OCI-LY7 (cell line): Measurements from ENCODE around the gene NQO2. TPM values are rescaled to one million over a fixed set of nuclear protein-coding genes. Genes with fewer than 3 reads are reported as not detected.

ENCODE experiments used
- BruUV-seq: library from RNA; stranded (reverse); fragments of 400-500 nt; replicated peaks from 2 replicates; lab custom pipeline; 2021; lab: Mats Ljungman, UMichigan
- CTCF ChIA-PET: fragments of 300-600 bp; sonication (Branson Sonifier 250); formaldehyde crosslinking; loops from one replicate; lab custom pipeline; 2022; ENCODE audit warnings: antibody characterized with exemption; ENCODE audit not compliant: unreplicated experiment; lab: Charles Lee
- POLR2A ChIA-PET: fragments of 300-600 bp; sonication (Branson Sonifier 250); formaldehyde crosslinking; loops from one replicate; lab custom pipeline; 2022; ENCODE audit warnings: antibody characterized with exemption; lab: Charles Lee
- DNase-seq: peaks from one replicate; pipeline ENCODE4 v3.0.0-alpha.2; 2015; ENCODE audit warnings: low spot score
- H2AFZ ChIP-seq: fragments of 200-600 bp; sonication (generic), shearing (Covaris generic); 2 replicates; pipeline ENCODE4 v1.6.1; 2014; ENCODE audit warnings: mild to moderate bottlenecking, antibody characterized with exemption, low read length, moderate library complexity
- H3K27ac ChIP-seq: fragments of 200-600 bp; sonication (generic); 2 replicates; pipeline ENCODE4 v1.5.1; 2014; ENCODE audit warnings: mixed run types, low read depth, mild to moderate bottlenecking, moderate library complexity, low read length, inconsistent platforms; ENCODE audit not compliant: poor library complexity, severe bottlenecking
- H3K36me3 ChIP-seq: fragments of 200-600 bp; sonication (generic); 2 replicates; pipeline ENCODE4 v1.6.1; 2014; ENCODE audit warnings: mild to moderate bottlenecking, antibody characterized with exemption, low read length, moderate library complexity, mixed read lengths; ENCODE audit not compliant: insufficient read depth
- H3K4me1 ChIP-seq: fragments of 200-600 bp; sonication (generic); 2 replicates; pipeline ENCODE4 v1.5.1; 2014; ENCODE audit warnings: mild to moderate bottlenecking, low read length; ENCODE audit not compliant: insufficient read depth, poor library complexity, severe bottlenecking
- H3K4me2 ChIP-seq: fragments of 200-600 bp; sonication (generic); 2 replicates; pipeline ENCODE4 v1.6.1; 2014; ENCODE audit warnings: mild to moderate bottlenecking, low read length
- H3K4me3 ChIP-seq: fragments of 200-600 bp; sonication (generic); 2 replicates; pipeline ENCODE4 v1.5.1; 2014; ENCODE audit warnings: mild to moderate bottlenecking, low read depth, low read length; ENCODE audit not compliant: poor library complexity, severe bottlenecking
- H3K79me2 ChIP-seq: fragments of 200-600 bp; sonication (generic); 2 replicates; pipeline ENCODE4 v1.6.1; 2016; ENCODE audit warnings: low read depth, mild to moderate bottlenecking, low read length, moderate library complexity, mixed read lengths; ENCODE audit not compliant: insufficient read depth
- H3K9me2 ChIP-seq: fragments of 200-600 bp; sonication (generic); 2 replicates; pipeline ENCODE4 v1.6.1; 2016; ENCODE audit warnings: mild to moderate bottlenecking, low read length, mixed read lengths; ENCODE audit not compliant: insufficient read depth
- H3K9me3 ChIP-seq: fragments of 200-600 bp; sonication (generic); 2 replicates; pipeline ENCODE4 v1.6.1; 2014; ENCODE audit warnings: mild to moderate bottlenecking, mixed run types, low read length, mixed read lengths
- H4K20me1 ChIP-seq: fragments of 200-600 bp; sonication (generic); 2 replicates; pipeline ENCODE4 v1.6.1; 2014; ENCODE audit warnings: mild to moderate bottlenecking, antibody characterized with exemption, low read length, moderate library complexity, mixed read lengths; ENCODE audit not compliant: insufficient read depth
- EZH2phosphoT487 ChIP-seq: fragments of 200-600 bp; sonication (generic); IDR thresholded peaks from 2 replicates; pipeline ENCODE4 v1.6.1; 2018; ENCODE audit warnings: low read depth, borderline replicate concordance, mild to moderate bottlenecking, mixed run types, antibody characterized with exemption, low read length, moderate library complexity, mixed read lengths
- intact Hi-C: fragments of 100-400 bp; cut with micrococcal nuclease; formaldehyde crosslinking; loops from one replicate; pipeline ENCODE4 v1.10.0; 2022; ENCODE audit not compliant: unreplicated experiment
- total RNA-seq, 2 experiments: library from RNA; depleted of rRNA in 1 of 2; stranded (reverse); fragments of >200 nt in 1 of 2; shearing (Covaris generic) in 1 of 2; gene quantifications; 2 replicates each; pipeline ENCODE4 v1.2.3, GENCODE V29; 2014 to 2022
- TF ChIP-seq, protein P1 (sequence below): fragments of 200-600 bp; sonication (generic); conservative IDR thresholded peaks from 2 replicates; pipeline ENCODE4 v1.5.1; 2014; ENCODE audit warnings: mild to moderate bottlenecking, antibody characterized with exemption, low read length, moderate library complexity, mixed read lengths

The NQO2 gene
- total RNA-seq, 2 experiments from 2014 or later, result 8.4 to 9.9 TPM

DNA sequence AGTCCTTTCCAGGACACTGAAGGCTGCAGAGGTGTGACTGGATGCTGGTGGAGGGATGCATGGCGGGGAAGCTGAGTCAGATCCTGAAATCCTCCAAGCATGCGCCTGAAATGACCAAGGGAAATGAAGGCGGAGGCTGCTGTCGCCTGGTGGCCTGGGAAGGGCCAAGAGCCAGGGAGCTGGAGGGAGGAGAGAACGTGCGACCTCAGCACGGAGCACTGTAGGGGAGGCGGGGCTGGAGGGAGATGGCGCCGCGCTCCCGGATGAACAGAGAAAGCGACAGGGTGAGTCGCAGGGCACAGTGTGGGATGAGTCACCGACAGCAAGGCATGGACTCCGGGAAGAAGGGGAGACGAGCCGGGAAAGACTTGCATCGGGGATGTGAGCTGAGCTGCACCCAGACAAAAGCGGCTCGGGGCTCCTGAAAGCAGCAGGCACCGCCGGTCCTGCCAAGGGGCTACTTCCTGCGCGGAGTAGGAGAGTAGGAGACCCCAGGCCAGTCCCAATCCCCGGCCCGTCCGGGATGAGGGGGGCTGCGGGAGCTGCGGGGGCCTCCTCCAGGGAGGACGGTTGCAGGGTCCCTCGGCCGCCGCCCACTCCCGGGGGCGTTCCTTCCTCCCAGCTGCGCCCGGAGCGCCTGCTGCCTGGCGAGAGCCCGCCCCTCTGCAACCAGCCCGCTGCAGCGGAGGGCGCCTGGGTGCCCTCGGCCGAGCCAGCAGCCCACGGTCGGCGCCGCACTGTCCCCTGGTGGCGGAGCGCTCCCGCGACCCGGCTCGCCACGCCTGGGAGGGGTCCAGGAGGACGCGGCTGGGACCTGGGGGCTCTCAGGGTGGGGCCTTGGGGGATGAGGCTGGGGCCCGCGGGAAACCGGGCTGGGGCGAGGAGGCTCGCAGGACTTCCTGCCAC lies 11.0 kb upstream of the NQO2 start:
- Histone ChIP-seq H3K4me2 (peak overlapping the region; percentile 94), H3K36me3 (no peaks in the 10 kb centered on the region), H3K79me2 (no peaks in the 10 kb centered on the region), H2AFZ (peak overlapping the region; percentile 96), H3K9me3 (no peaks in the 10 kb centered on the region), H3K9me2 (no peaks in the 10 kb centered on the region), H4K20me1 (no peaks in the 10 kb centered on the region), H3K4me3 (peak overlapping the region; percentile 75), H3K27ac (peak overlapping the region; percentile 89), H3K4me1 (peaks cover 16% of the 10 kb centered on the region)
- intact Hi-C loops, result loop anchor here (1.0 to 10.0 kb wide), 7 partner anchors 36 to 366 kb away; no protein-coding TSS in a partner anchor
- no peak for TF ChIP-seq EZH2phosphoT487
- TF ChIP-seq, protein P1, sequence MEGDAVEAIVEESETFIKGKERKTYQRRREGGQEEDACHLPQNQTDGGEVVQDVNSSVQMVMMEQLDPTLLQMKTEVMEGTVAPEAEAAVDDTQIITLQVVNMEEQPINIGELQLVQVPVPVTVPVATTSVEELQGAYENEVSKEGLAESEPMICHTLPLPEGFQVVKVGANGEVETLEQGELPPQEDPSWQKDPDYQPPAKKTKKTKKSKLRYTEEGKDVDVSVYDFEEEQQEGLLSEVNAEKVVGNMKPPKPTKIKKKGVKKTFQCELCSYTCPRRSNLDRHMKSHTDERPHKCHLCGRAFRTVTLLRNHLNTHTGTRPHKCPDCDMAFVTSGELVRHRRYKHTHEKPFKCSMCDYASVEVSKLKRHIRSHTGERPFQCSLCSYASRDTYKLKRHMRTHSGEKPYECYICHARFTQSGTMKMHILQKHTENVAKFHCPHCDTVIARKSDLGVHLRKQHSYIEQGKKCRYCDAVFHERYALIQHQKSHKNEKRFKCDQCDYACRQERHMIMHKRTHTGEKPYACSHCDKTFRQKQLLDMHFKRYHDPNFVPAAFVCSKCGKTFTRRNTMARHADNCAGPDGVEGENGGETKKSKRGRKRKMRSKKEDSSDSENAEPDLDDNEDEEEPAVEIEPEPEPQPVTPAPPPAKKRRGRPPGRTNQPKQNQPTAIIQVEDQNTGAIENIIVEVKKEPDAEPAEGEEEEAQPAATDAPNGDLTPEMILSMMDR, result peak; percentile 80
- ChIA-PET POLR2A (interaction anchor here (0.5 to 2.3 kb wide), 18 partner anchors 11 to 995 kb away, joined by 3 to 13 read pairs (median 4); partner anchors contain the start of gene SERPINB1), CTCF (interaction anchor here (0.6 to 3.1 kb wide), 10 partner anchors 35 to 248 kb away, joined by 3 to 27 read pairs (median 4); no protein-coding TSS in a partner anchor)
- BruUV-seq, result no TSS peak
- peak; percentile 89 for DNase-seq

- TF ChIP-seq, protein P1, result peak; percentile 33; the same call in 1 of the 2 replicates
- TF ChIP-seq EZH2phosphoT487, result no peak
- H3K79me2 ChIP-seq, result no peaks in the 10 kb centered on the region
- no peaks in the 10 kb centered on the region for H4K20me1 ChIP-seq
- intact Hi-C loops, result loop anchor here (1.0 to 10.0 kb wide), 7 partner anchors 37 to 365 kb away; no protein-coding TSS in a partner anchor
- POLR2A ChIA-PET, result interaction anchor here (0.7 to 2.3 kb wide), 22 partner anchors 10 to 256 kb away, joined by 3 to 13 read pairs (median 4); partner anchors contain the start of genes NQO2 and SERPINB1
- H3K36me3 ChIP-seq, result no peaks in the 10 kb centered on the region
- no TSS peak for BruUV-seq
- CTCF ChIA-PET, result interaction anchor here (0.8 to 3.1 kb wide), 7 partner anchors 34 to 198 kb away, joined by 3 to 27 read pairs (median 4); no protein-coding TSS in a partner anchor
- peak; percentile 93 for DNase-seq
- H3K4me1 ChIP-seq, result peaks cover 16% of the 10 kb centered on the region
- peak overlapping the region; percentile 94 for H3K4me2 ChIP-seq
- H2AFZ ChIP-seq, result peak overlapping the region; percentile 96
- no peaks in the 10 kb centered on the region for H3K9me2 ChIP-seq
- H3K4me3 ChIP-seq, result peak overlapping the region; percentile 75
- peak overlapping the region; percentile 89 for H3K27ac ChIP-seq
- H3K9me3 ChIP-seq, result no peaks in the 10 kb centered on the region
These were observed 10.1 kb upstream of the NQO2 start for GRCh38 chr6:2989332-2990247.
